NCI-H2107 treated with DMSO at 0.1 percent for 48 hours (cell line): ENCODE measurements around the gene LIMA1.
"Not testable (repeated sequence)": the region's sequence is repeated elsewhere in the genome, so short reads cannot be mapped to it uniquely, and the experiment has no call there.

Source experiments
- DNase-seq: peaks from one replicate; lab custom pipeline; 2025; ENCODE audit not compliant: unreplicated experiment; lab: John Stamatoyannopoulos, UW

LIMA1 gene

DNA sequence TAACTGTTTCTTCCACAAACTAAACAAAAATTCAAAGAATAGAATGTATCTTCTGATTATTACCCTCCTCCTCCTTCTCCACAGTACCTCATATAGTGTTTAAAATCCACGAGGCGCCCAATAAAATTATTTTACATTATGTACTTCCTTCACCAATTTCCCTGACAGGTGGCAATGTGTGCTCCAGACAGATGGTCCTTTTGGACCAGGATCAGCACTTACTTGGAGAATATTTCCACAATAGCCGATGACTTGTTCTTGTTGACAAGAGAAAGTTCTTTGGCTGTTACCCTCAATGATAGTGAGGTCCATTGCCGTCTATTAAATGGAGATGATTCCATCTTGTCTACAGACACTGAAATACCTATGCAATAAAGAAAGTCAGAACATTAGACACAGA lies 34.9 kb downstream of the LIMA1 start:
- DNase-seq: no peak

DNA sequence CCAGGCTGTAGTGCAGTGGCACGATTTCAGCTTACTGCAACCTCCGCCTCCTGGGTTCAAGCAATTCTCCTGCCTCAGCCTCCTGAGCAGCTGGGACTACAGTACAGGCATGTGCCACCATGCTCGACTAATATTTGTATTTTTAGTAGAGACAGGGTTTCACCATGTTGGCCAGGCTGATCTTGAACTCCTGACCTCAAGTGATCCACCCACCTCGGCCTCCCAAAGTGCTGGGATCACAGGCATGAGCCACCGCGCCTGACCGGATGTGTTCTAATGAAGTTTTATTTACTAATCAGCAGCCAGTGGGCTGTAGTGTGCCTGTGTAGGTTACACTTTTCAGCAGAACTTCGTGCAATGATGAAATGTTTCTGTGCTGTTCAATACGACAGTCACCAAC lies 35.7 kb downstream of the LIMA1 start:
- DNase-seq: not testable (repeated sequence)

DNA sequence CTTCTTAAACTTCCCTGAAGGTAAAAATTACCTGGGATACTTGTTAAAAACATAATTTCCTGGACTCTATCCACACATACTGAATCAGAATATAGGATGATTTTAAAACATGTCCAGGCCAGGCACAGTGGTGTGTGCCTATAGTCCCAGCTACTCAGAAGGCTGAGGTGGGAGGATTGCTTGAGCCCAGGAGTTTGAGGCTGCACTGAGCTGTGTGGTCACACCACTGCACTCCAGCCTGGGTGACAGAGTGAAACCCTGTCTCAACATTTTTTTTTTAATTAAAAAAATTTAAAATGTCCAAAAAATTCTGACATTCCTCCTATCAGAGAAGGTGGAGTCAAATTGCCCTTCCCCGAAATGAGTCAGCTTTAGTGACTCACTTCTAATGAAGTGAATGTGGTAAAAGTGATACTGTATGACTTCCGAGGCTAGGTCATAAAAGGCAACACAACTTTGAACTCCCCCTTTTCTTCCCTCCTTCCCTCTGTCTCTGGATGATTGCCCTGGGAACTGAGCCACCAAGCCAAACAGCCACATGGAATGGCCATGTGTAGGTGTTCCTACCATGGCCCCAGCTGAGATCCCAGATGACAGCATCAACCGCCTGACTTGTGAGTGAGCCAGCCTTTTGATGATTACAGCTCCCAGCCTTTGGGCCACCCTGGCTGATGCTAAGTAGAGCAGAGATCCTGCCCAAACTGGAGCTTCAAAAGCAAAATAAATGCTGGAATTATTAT lies 36.3 kb downstream of the LIMA1 start:
- no peak for DNase-seq

DNA sequence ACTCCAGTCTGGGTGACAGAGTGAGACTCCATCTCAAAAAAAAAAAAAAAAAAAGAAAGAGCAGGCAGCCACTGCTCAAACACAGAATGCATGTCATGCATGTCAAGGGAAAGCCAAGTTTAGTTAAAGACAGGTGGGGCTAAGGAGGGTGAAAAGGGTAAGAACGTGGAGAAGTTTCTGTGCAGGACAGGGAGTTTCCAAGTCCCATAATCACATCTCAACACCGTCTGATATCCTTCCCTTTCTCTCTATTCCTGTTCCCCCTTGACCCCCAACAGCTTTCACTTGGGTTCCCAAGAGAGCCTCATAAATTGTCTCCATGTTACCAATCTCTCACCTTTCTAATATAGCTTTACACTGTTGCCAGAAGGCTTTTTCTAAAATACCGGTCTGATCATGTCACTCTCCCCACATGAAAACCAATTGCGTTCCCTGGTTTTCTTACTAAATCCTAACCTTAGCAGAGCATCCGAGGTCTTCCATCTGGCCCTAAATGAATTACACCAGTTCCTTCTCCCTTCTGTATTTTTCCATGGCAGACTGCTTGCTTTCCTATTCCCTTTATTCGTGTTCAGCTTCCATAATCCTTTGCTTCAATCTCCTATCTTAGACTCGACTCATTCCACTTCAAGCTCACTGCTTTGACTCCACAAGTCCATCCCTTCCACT lies 37.0 kb downstream of the LIMA1 start:
- no peak for DNase-seq

DNA sequence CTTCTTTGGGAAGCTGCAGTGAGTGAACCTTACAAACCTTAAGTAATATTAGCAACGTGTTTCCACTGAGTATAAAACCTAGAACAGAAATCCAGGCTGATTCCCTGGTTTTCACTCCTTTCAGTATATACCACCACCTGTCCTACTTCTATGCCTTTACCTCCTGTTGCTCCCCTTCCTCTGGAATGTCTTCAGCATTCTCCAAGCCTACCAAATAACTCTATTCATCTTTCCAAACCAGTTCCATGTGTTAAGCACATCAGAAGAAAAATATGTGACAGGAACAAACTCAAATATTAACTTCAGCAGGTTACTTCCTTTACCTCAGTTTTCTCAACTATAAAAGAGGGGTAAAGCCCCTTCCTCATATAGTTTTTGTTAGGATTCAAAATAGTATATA lies 39.8 kb downstream of the LIMA1 start:
- no peak for DNase-seq

DNA sequence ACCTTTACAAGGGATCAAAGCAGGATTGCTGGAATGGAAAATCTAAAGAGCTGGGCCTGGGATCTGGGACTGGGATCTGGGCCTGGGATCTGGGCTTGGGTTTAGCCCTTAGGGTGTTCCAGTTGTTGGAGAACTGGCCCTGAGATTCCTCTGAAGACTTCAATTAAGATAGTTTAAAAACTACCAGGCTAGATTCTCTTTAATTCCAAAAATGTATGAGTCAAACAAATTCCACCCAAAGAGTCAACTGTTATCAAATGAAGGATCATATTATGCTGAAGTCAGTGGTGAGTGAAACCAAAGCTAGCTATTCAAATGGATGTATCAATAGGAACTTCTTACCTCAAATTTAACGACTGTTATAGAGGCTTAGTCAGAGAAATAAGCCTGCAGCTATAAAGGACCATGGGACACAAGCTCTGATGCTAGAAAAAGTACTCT lies 40.5 kb downstream of the LIMA1 start:
- no peak for DNase-seq

DNA sequence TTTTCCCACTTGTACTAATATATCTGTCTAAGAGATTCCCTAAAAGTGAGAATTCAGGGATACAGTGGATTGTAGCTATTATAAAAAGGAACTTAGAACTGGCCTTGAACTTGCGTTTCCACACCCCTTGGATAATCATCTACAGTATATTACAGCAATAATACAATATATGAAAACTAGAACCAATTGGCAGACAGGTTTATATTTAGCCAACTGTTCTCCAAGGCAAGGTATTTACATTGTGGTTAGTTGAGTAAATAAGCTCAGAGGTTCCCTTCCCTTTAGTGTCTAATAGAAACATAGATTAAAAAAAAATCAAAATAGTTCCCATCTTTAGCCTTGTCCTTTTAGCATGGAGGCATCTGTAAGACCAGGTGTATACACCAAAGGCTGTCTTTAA lies 42.1 kb downstream of the LIMA1 start:
- peak; percentile 87 for DNase-seq

DNA sequence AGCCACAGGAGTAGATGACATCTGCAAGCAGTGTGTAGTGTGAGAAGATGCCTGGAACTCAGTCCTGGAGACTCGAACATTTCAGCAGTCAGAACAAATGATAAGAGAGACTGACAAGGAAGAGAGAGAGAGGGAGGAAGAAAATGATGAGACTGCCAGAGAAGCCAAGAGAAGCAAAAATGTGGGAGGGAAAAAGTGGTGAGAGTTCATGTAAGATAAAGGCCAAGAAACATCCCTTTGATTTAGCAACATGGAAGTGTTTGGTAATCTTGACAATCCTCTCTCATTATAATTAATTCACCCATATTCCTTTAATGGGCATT lies 42.6 kb downstream of the LIMA1 start:
- no peak for DNase-seq

DNA sequence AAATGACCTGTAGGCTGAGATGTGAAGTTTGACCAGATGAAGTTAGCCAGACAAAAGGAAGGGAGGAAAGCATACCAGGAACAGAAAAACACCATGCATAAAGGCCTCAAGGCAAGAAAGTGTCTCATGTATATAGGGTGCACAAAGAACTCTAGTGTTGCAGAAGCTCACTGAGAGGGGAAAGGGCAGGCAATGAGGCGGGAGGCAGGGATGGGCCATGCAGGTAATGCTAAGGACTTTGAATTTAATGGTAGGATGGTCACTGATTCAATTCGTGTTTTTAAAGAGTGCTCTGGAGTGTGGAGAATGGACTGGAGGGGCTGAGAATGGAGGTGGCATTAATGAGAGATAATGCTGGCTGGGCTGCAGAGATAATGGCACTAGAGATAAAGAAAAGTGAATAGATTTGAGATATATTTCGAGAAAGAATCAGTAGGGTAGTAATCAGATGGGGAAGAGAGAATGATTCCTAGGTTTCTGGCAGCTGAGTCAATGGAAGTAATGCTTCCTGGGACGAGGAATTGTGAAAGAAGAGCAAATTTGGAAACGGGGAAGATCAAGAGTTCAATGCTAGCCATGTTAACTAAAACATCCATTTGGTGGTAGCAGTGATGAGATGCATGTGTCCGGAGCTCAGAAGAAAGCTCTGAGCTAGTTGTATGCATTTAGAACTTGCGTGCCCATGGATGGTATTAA lies 43.1 kb downstream of the LIMA1 start:
- no peak for DNase-seq

DNA sequence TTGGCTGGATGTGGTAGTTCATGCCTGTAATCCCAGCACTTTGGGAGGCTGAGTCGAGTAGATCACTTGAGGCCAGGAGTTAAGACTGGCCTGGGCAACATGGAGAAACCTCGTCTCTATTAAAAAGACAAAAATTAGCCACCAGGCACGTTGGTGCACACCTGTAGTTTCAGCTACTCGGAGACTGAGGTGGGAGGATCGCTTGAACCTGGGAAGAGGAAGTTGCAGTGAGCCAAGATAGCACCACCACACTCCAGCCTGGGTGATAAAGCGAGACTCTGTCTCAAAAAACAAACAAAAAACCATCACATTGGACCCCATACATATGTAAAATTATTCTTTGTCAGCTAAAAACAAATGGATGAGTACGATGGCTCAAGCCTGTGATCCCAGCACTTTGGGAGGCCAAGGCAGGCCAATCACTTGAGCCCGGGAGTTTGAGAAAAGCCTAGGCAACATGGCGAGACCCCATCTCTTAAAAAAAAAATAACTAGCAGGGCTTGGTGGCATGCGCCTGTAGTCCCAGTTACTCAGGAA lies 43.9 kb downstream of the LIMA1 start:
- no peak for DNase-seq

DNA sequence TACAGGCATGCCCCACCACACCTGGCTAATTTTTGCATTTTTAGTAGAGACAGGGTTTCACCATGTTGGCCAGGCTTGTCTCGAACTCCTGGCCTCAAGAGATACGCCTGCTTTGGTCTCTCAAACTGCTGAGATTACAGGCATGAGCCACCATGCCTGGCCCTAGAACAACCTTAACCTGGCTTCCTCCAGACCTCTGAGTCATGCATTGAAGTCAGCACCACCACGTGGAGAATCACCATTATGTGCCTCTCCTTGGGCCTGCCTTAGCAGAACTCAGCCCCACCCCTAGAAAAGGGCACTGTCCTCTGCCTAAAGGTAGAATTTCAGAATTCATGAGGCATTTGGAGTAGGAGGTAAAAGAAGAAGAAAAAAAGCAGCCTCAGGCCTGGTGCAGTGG lies 49.0 kb downstream of the LIMA1 start:
- no peak for DNase-seq

DNA sequence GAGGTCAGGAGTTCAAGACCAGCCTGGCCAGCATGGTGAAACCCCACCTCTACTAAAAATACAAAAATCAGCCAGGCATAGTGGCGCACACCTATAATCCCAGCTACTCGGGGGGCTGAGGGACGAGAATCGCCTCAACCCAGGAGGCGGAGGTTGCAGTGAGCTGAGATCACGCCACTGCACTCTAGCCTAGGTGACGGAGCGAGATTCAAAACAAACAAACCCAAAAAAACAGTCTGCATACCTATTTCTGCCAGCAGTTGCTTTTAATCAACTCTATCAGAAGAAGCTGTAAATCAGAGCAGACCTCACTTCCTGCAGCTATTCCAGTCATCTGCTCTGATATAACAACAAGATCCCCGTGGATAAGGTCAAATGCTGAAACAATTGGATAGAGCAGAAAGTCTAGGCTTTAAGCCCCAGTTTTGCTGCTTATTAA lies 50.5 kb downstream of the LIMA1 start:
- no peak for DNase-seq

DNA sequence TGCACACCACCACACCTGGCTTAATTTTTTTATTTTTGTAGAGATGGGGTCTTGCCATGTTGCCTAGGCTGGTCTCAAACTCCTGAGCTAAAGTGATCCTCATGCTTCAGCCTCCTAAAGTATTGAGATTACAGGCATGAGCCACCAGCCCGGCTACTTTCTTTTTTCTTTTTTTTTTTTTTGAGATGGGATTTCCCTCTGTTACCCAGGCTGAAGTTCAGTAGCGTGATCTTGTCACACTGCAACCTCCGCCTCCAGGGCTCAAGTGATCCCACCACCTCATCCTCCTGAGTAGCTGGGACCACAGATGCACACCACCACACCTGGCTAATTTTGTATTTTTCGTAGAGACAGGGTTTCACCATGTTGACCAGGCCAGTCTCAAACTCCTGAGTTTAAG lies 51.1 kb downstream of the LIMA1 start:
- no peak for DNase-seq

DNA sequence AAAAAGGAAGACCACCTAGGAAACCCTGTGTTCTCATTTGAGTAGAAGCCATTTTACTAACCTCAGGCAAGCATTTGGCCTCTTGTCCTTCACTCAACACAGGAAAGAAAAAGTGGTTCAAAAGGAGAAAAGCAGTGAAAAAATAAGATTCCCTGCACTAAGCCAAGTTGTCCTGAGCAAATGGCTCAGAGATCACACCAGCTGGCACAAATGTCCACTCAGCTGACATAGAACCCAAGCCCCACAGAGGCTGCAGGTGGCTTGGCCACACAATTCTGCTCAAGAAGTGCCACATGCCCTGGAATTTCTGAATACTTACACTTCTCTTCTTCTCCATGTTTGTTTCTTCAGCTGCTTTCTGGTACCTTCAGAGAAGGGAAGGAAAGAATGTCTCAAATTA lies 52.0 kb downstream of the LIMA1 start:
- no peak for DNase-seq

DNA sequence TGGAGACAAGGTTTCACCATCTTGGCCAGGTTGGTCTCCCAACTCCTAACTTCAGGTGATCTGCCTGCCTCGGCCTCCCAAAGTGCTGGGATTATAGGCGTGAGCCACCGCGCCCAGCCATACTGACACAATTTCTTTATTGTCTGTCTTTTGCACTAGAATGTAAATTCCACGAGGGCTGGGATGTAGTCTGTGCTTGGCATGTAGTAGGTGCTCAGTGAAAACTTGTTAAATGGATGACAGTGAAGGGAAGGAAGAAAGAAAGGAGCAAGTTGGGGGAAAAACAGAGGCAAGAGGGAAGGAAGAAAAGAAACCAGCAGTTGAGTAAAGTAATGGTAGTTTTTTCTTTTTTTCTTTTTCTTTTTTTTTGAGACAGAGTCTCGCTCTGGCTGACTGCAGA lies 53.1 kb downstream of the LIMA1 start:
- no peak for DNase-seq

DNA sequence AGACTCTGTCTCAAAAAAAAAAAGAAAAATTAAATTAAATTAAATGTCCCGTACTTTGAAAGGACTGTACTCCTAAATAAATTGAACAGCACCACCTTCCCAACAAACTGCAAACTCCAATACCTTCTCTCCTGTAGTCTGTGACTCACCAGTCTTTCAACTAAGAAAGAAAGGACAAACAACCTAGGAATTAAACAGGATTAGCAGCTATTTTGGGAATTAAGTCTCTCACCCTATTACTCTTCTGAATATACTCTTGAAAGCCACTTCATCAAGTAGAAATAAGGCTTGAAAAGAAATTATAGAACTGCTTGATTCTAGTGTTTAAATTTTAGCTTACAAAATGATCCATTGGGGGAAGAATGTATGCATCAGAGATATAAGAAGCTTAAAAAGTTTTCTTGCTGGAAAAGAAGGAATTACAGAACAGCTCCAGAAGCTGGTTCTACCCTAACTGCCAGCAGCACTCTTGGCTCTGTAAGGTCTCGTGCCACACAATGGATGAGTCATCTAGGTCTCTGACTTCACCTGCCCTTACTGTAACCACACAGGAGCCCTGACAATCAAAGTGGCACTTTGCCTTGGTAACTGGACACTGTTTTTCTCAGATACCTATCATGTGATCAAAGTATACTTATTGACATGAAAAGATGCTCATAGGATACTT lies 59.2 kb downstream of the LIMA1 start:
- peak; percentile 98 for DNase-seq

DNA sequence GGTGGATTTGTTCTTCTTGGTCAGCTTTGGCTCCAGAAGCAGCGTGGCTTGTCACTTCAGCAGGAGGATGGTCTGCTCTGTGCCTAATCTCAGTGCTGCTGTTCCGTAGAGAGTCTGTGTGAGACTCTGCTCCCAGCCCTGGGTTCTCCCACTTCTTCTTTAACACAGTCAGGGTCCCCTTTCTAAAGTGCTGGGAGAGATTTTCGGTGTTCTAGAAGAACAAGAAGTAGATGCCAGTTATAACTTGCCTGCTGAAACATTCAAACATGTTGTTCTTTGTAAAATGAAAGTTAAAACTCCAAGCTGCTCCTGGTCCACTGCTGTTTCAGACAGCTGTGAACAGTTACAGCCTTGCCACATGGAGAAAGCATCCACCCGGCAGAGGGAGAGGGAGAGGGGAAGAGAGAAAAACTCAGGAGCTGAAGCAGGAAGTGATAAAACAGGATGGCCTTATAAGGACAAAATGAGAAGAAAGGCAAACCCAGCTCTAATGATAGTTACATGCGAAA lies 61.0 kb downstream of the LIMA1 start:
- DNase-seq: peak; percentile 79

DNA sequence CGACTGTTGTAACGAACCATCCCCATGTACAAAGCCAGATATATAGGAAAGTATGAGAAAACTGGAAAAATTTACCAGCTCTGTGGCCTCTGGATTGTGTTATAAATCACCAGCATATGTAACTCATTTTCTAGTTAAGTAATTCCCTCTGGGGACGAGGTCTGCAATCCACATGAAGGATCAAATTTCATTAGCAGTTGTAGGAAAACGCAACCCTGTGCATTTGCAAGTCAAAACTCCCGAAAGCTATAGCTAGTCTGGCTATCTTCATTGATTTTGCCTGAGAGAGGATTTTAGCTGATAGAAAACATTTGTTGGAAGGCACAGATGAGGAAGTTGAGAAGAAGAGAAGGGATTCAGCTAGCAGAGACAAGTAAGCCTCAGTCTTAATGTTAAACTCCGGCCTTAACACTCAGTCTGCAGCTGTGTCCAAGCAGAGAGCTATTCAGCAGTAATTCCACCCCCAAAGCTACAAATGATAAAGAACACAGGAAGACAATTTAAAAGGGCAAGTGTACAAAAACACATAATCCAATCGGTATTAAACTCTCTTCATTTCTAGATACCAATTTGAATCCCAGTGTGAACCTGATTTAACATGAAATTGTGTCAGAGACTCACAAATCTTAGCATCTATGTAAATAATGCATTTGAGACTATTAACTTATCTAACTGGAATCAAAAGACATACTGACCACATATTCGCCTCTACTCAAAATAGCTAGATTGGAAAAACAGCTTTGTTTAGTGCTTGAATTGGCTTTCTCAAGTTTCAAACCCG lies 61.9 kb downstream of the LIMA1 start:
- DNase-seq: peak; percentile 93

DNA sequence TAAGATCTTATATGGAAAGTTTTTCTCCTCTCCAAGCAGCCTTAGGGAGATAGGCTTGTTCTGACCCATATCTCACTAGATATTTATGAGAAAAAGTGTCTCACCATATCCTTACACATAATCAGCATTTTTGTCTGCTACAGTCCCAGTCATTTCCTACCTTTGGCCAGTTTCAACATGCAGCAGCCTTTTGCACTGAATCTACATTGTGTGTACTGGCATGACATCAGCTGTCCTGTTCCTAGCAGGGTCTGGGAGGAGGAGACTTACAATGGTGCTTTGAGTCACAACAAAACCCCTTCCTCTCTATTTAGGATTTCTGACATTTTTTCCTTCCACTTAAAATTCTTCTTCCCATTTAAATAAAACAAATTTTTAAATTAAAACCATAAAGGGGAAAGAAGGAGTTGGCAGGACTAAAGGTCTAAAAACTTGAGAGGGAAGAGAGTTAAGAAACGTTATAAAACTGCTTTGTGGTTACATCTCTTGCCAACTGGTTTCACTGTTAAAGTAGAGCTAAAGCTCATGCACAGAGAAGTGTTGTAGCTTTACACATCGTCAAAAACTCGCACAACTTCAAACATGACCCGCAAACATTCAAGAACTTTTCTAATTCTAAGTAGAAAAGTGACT lies 62.8 kb downstream of the LIMA1 start:
- DNase-seq: peak; percentile 20

DNA sequence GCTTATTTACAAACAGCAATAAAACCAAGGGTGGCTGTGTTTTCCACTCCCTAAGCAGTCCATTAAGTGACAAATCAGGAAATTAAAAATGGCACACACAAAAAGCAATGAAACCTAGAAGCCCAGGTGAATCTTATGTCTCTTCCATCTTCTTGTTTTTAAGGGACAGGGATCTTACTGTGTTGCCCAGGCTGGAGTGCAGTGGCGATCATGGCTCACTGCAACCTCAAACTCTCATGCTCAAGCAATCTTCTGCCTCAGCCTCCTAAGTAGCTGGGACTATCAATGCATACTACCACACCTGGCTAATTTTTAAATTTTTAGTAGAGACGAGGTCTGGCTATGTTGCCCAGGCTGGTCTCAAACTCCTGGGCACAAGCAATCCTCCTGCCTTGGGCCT lies 63.8 kb downstream of the LIMA1 start:
- DNase-seq: no peak
